GM19468 (cell line): ENCODE measurements around the gene DOCK9.

Experiments used
- ATAC-seq: cut with Tn5 transposase; IDR thresholded peaks from one replicate; pipeline ENCODE4 v1.9.1; 2021; ENCODE audit warnings: mild to moderate bottlenecking, moderate library complexity, moderate number of reproducible peaks; ENCODE audit not compliant: unreplicated experiment; ENCODE audit errors: extremely low read depth

Gene DOCK9, protein sequence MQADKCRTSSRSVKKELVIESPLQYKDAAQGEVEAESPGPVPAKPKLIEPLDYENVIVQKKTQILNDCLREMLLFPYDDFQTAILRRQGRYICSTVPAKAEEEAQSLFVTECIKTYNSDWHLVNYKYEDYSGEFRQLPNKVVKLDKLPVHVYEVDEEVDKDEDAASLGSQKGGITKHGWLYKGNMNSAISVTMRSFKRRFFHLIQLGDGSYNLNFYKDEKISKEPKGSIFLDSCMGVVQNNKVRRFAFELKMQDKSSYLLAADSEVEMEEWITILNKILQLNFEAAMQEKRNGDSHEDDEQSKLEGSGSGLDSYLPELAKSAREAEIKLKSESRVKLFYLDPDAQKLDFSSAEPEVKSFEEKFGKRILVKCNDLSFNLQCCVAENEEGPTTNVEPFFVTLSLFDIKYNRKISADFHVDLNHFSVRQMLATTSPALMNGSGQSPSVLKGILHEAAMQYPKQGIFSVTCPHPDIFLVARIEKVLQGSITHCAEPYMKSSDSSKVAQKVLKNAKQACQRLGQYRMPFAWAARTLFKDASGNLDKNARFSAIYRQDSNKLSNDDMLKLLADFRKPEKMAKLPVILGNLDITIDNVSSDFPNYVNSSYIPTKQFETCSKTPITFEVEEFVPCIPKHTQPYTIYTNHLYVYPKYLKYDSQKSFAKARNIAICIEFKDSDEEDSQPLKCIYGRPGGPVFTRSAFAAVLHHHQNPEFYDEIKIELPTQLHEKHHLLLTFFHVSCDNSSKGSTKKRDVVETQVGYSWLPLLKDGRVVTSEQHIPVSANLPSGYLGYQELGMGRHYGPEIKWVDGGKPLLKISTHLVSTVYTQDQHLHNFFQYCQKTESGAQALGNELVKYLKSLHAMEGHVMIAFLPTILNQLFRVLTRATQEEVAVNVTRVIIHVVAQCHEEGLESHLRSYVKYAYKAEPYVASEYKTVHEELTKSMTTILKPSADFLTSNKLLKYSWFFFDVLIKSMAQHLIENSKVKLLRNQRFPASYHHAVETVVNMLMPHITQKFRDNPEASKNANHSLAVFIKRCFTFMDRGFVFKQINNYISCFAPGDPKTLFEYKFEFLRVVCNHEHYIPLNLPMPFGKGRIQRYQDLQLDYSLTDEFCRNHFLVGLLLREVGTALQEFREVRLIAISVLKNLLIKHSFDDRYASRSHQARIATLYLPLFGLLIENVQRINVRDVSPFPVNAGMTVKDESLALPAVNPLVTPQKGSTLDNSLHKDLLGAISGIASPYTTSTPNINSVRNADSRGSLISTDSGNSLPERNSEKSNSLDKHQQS (N-terminal part only)

DNA sequence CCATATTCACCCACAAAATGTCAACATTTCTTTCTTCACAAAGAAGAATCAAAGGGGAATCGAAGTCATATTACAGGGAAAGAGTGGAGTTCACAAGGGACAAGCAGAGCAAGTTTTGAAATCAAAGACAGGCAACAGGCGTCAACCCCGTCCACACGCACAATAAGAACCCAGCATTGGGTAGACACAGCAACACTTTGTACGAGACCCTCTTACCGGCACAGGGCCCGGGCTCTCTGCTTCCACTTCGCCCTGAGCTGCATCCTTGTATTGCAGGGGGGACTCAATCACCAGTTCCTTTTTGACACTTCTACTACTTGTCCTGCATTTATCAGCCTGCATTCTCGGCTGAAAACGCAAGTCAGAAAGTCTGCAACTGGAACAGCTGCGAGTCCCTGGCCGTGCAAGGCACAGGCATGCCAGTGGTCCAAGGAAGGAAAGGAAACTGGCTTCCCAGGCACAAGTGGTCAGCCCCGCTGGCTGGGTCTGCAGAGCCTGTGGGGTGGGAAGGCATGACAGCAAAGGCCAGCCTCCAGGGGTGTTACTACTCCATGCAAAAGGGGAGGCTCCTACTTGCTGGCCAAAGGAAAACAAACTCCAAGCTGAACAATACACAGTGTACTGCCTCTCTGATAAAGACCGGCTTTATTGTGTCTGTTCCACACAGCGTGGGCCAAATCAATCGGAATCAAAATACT is at the start of gene DOCK9:
DOCK9 (minus strand) TSS at position 497 of the 698 bp plus-strand sequence; CDS start at position 342, 155 bp downstream.
- ATAC-seq, result no peak

DNA sequence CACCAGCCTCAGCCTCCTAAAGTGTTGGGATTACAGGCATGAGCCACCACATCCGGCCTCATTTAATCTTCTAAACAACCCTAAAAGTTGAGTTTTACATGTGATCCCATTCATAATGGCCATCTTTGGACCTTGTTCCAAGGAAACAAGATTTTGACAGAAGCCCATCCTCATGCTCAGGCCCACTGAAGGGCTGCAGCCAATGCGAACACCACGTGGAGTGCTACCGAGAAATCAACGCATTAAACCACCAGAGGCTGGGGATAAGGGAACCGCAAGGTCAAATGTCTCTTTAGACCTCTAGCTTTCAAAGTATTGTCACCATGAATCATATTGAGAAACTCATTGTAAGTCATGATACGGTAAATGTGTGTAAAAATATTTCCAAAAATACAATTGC is 49.4 kb upstream of the DOCK9 start:
- ATAC-seq, result no peak

DNA sequence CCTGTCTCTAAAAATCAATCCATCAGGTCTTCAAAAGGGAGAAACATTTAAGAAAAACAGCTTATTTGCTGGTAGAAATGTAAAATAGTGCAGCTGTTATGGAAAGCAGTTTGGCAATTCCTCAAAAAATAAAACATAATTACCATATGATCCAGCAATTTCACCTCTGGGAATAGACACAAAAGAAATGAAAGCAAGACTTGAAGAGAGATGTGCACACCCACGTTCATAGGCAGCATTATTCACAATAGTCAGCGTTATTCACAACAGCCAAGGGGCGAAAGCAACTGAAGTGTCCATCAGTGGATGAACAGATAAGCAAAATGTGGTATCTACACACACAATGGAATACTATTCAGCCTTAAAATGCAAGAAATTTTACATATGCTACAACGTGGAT is 45.1 kb upstream of the DOCK9 start:
- no peak for ATAC-seq

DNA sequence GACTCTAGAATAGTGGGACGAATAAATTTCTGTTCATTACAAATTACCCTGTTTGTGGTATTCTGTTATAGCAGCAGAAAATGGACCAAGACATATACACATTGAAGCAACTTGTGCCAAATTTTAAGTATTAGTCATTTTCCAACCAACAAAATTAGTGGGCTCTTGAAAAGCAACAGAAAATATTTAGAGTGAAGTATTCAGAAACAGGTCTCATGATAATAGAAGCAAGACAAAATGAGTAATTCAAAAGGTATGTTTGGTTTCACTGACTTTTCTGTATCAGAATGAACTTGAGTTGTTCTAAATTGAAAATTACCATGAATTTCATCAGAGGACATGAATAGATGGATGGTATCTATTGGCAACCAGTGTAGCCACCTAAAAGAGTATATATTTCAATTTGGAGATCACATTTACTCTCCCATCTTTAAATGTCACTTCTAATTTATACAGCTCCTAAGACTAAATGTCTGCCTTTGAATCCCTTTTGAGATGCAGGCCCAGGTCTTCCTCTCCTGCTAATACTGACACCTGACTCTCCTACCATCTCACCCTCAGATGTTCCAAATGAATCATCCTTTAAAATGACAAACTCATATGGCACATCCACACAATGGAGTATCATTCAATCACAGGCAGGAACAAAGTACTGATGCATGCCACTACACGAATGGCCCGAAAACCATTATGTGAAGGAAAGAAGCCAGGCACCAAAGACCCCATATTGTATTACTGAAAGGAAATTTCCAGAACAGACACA is 40.7 kb upstream of the DOCK9 start:
- no peak for ATAC-seq

DNA sequence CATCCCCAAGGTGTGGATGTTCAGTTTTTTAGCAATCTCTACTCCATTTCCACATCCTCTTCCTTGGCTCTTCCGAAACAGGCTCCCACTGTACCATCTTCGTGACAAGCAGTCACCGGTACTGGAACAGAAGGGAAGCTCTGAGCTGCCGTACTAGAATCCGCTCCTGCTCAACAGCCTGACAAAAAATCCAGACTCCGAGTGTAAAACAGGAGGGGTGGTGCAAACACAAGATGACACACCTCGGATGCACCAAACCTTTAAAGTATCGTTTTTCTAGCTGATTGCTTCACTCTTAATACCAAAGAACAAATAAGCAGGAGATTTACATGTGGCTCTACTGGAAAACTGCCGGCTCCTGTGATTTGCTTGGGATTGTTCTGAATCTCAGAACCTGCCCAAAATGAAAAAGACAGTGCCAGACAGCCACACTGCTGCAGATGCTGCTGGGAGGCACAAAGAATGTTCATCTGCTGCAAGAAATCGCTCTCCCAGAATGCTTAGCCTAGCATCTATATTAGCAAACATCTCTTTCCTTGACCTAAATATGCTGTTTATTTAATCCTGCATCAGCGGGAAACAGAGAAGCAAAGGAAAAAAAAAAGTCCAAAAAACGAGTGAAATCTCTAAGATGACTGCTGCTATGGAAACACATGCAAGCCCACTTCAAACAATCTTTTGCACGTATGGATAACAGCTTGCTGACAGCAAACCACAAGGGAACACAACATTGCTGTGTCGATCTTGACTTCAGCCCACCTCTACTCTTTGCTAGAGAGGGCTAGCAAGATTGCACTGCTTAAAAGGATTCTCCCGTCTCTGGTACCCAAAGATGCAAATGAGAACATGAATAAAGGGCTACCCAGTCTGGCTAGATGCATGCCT is 38.0 kb upstream of the DOCK9 start:
- no peak for ATAC-seq

DNA sequence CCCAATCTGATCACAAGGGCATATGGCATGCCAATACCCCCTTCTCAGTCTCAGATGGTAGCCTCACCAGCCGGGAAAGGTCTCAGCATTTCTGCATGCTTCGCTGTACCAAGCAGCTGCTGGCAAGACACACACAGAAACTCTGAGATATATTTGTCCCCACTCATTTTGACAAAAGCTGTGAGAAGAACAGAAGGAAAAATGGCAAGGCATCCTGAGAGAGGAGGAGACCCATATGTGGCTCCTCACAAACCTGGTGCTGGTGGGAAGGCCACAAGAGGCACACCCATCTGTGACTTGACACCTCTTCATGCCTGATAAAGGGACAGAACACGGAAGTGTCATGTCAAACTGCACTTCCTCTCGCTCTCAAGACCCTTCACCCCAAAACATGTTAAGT is 36.7 kb upstream of the DOCK9 start:
- ATAC-seq, result no peak

DNA sequence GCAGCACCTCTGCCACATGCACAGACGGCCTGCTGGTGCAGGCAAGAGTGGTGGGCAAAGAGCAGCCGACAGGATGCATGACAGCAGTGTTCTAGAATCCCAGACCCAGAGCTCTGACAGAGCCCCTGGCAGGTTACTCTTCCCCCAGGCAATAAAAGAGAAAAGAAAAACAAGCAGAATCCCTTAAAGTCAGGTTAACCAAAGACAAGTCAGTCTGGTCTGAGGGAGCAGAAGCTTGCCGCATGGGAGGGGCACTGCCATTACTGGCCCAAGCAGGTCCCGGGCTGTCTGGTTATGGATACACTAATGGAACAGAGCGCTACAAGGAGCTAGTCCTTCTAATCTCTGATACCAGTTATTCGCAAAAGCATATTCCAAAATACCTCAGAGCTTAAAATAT is 36.1 kb upstream of the DOCK9 start:
- no peak for ATAC-seq

DNA sequence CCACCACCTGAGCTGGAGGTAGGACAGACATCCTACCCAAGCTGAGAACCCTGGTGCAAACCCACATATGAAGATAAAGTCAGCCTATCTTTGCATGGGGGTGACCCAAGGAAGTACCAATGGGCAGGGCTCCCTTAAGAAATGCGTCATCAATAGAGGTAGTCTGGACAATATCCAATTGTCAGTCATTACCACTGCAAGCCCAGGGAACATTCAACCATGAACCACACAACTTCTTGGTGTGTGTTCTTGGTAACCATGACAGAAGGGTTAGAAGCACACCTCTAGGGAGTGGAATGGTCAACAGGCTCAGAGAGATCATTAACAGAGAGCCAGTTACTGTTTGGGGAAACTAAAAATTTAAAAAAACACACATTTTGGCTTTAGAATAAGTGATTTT is 34.7 kb upstream of the DOCK9 start:
- ATAC-seq, result no peak

DNA sequence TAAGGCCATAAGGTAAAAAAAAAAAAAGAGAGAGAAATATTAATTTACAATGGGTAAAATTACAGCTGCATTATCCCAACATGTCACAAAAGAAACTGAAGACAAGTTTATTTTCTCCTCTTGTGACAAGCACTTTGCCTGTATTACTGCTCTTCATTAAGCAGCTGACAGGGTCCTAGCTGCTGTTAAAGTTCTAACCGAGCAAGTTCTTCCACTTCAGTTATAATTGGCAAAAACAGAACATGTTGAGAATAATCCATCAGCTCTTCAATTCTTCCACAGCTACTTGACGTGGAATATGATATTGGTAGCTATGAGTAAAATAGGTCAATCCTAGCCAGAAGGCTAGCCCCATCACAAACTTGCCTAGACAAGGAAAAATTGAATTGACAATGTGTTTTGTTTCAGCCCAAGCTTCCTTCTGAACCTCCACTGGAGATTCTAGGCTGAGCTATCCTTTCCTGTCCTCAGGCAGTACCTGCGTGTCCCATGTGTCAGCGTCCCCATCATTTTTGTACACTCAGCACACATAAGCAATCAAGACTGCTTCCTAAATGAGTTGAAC is 32.2 kb upstream of the DOCK9 start:
- ATAC-seq, result no peak

DNA sequence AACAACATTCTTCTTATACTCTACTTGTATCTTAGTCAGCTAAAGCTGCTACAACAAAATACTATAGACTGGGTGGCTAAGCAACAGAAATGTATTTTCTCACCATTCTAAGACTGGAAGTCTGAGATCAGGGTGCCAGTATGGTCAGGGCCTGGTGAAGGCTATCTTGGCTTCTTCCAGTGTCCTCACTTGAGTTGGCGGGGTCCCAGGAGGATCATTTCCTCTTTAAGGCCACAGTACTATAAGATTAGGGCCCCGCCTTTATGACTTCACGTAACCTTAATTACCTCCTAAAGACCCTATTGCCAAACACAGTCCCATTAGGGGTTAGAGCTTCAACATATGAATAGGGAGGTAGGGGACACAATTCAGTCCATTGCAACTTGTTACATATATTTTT is 30.7 kb upstream of the DOCK9 start:
- ATAC-seq, result no peak

DNA sequence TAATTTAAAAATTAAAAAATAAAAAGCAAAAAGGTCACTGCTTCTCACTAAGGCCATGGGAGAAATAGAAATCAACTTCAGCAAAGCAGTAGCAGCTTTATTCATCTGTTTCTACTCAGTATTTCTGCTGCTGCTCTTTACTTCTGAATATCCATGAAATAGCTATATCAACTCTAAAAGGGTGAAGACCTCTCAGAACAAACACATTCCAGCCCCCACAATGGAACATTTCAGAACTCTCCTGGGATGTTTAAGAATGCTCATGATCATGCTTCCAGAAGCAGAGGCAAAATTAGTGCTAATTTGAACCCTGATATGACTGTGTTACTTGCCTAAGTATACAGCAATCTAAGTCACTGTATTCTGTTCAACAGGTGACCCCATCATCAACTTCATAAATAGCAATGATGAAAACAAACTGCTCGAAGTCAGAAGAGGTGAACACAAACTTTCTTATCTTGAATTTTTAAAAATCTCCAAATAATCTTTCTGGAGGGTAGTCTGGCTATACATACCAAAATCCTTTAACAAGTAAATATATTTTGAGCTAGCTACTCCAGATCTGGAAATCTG is 29.6 kb upstream of the DOCK9 start:
- no peak for ATAC-seq

DNA sequence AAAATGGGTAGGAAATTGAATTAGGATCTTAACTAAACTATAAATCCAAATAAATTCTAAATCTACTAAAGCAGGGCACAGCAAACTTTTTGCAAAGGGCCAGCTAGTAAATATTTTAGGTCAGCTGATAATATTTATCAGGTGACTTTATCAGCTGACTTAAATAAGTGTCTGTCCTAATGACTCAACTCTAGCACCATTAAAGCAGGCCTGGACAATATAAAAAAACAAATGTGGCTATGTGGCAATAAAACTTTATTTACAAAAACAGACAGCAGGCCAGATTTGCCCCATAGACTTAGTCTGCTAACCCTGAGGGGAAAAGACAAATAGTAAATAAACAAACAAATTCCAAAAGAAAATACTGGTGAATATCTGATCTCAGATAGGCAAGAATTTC is 27.7 kb upstream of the DOCK9 start:
- no peak for ATAC-seq

DNA sequence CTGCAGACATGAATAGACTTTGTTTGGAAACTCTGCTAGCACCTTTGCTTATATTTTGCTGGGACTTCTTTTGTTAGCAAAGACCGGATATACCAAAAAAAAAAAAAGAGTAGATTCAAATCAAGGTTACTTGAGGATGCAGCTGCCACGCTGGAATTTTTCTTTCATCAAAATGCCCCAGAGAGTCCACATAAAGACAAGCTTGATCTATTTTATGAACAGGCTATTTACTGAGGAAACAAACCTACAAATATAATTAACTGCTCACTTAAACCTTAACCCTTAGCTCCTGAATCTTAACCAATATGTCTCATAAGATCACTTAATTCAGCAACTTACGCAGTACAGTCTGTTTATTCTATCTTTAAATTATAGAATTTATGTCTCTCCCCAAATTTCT is 27.1 kb upstream of the DOCK9 start:
- ATAC-seq, result no peak

DNA sequence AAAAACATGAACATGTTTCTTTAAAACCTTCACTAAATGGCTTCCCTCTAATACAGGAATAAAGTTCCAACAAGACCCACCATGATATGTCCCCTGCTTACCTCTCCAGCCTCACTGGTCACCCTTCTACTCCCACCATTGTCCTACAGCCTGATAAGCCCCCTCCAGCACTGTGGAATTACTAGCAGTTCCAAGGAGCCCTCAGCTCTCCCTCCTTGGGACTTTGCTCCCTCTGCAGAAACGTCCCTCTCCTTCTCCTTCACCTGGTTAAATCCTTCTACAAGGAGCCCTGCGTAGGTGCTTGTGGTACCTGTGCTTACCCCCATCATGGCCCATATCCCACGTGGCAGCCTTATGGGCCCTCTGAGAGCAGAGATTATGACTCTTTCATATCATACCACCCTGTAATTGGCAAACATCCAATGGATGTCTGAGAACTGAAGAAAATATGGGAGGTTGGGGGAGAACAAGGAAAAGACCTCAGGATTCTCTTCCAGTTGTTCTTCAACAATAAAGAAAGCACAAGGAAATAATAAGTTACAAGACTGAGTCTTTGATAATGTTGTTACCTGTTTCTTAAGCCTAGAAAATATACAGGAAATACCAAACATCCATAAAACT is 26.1 kb upstream of the DOCK9 start:
- ATAC-seq, result no peak

DNA sequence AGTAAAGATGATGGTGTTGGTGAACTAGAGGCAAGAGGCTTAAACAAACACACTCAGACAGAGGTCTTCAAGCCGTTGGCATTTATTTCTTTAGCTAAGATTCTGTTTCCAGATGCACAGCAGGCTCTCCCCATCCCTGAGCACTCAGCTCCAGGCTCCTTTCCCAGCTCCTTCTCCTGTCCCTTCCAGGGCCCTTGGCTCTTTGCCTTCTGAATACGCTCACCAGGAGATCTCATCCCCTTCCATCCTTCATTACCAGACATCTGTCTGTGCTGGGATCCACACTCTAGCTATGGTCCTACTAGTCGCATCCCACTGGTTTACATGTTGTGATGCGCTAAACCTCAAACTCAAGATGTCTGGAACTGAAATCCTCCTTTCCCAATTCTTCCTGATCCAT is 25.3 kb upstream of the DOCK9 start:
- ATAC-seq, result no peak

DNA sequence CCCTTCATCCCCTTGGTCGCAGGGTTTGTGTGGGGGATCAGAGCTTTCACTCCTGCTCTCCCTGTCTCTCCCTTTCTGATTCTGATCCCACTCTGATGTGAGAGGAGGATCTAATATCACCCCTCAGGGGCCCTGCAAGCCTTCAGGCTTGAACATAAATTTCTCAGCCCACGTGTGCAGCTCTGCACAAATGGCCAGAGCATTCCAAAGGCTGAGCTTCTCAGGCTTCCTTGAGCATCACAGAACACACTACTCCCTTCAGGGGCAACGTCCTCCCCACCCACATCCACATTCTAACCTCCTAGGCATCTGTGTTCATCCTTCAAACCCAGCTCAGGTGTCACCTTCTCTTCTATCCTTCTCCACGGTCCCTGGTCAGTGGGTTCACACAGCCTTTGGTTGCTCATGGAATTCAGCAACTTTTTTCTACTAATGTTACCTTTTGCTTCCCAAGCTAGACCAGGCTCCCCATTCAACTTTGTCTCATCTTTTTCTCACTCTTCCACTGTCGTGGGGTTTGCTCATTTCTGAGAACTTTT is 24.4 kb upstream of the DOCK9 start:
- ATAC-seq, result no peak

DNA sequence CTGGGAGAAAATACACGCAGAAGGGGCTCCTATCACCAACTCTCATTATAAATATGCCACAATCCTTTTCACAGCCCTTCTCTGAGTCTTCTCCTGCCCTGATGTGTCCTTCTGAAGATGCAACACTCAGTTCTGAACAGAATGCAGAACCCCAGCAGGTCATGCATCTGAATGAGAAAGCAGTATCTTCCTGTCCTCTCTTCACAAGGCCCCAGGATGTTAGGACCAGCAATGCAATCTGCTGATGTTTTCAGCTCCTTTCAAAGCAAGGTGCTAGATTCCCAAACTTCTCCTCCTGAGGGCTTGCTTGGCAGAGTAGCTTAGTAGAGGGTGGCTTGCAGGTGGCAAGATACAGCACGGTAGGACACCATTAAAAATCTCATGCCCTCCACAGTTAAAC is 22.3 kb upstream of the DOCK9 start:
- no peak for ATAC-seq
